Limb (tissue), 2 donors: ENCODE results near the gene TKT.
"Not testable (repeated sequence)": the region's sequence is repeated elsewhere in the genome, so short reads cannot be mapped to it uniquely, and the experiment has no call there.

Source experiments
- DNase-seq, 2 donors: peaks; one replicate each; pipeline ENCODE4 v3.0.0-alpha.2; 2016; ENCODE audit errors: extremely low spot score in 2 of 2

Gene TKT, protein sequence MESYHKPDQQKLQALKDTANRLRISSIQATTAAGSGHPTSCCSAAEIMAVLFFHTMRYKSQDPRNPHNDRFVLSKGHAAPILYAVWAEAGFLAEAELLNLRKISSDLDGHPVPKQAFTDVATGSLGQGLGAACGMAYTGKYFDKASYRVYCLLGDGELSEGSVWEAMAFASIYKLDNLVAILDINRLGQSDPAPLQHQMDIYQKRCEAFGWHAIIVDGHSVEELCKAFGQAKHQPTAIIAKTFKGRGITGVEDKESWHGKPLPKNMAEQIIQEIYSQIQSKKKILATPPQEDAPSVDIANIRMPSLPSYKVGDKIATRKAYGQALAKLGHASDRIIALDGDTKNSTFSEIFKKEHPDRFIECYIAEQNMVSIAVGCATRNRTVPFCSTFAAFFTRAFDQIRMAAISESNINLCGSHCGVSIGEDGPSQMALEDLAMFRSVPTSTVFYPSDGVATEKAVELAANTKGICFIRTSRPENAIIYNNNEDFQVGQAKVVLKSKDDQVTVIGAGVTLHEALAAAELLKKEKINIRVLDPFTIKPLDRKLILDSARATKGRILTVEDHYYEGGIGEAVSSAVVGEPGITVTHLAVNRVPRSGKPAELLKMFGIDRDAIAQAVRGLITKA

DNA sequence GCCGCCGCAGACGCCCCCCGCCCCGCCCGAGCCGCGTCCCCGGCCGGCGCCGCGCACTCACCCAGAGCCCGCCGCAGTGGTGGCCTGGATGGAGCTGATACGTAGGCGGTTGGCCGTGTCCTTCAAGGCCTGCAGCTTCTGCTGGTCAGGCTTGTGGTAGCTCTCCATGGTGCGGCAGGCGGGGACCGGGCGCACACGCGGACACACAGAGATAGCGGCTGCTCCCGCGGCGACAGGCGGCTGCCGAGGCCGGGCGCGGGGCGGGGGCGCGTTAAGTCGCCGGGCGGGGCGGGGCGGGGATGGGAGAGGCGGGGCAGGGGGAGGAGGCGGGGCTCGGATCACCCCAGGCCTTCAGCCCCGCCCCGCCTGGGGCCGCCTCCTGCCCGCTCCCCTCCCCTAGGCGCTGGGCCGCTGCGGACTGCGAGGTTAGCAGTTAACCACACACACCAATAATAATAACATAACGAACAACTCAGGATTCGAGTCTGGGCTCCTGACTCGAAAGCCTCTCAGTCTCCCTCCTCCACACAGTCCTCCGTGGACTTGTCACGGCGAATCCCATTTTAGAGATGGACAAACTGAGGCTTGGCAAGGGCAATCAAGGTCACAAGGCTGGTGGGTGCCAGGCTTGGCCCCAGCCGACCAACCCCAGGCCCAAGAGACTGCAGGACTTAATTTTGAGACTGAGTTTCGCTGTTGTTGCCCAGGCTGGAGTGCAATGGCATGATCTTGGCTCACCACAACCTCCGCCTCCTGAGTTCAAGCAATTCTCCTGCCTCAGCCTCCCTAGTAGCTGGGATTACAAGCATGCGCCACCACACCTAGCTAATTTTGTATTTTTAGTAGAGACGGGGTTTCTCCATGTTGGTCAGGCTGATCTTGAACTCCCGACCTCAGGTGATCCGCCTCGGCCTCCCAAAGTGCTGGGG is at the start of gene TKT:
TKT (minus strand) TSS at position 248 of the 929 bp plus-strand sequence; CDS start at position 168, 80 bp downstream.
- peak; percentile 78 to 91 for DNase-seq

DNA sequence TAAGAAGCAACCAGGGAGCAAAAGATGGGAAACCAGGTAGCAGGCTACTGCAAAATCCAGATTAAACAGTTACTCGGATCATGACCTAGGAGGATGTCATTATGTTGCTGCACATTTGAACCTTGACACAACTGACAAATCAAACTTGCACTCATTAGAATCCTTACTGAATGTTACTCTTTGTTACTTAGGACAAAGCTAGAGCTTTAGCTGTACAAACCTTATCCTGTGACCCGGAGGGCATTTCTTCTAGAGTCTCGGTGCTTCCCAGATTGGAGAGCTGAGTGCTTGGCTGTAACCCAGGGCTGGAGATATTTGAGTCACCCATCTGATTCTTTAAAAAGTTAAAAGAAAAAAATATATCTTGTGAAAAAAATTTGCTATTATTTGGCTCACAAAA is 48.1 kb upstream of the TKT start:
- DNase-seq = no peak

DNA sequence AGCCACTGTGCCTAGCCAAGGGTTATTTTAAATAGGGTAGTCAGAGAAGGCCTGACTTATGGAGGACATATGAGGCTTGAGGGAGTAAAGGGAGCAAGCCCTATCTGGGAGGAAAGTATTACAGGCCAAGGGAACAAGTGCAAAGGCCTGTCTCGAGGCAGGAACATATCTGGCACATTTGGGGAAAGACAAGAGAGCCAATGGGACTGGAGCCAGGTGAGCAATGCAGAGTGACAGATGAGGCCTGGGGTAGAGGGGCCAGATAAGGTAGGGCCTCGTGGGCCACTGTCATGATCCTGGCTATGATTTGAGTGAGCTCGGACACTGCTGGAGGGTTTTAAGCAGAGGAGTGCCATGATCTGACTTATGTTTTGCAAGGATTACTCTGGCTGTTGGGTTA is 47.7 kb upstream of the TKT start:
- no peak for DNase-seq

DNA sequence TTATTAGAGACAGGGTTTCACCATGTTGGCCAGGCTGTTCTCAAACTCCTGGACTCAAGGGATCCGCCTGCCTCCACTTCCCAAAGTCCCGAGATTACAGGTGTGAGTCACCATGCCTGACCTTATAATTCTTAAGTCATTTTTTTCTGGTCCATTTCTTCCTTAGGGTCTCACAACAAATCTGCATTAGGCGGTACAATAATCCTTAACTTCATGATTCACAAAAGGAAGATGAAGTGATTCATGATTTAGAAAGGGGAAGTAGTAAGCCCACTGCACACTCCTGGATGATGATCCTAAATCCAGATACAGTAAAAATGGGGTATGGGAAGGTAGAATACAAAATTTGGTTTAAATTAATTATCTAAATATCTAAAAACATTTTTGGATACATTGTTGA is 45.0 kb upstream of the TKT start:
- no peak for DNase-seq

DNA sequence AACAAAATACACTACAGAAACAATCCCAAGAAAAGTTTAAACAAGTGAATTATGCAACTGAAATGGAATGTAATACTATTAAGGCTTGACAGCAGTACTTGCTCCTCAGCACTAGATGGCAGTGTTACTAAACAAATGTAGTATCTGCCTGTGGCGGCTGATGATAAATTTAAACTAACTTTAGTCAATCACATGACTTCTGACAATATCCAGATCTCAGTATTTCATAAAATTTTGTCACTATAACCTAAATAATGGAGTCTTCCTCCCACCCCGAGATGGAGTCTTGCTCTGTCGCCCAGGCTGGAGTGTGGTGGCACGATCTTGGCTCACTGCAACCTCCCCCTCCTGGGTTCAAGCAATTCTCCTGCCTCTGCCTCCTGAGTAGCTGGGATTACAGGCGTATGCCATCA is 43.8 kb upstream of the TKT start:
- peak in 1 of 2 donors; percentile 71 for DNase-seq

DNA sequence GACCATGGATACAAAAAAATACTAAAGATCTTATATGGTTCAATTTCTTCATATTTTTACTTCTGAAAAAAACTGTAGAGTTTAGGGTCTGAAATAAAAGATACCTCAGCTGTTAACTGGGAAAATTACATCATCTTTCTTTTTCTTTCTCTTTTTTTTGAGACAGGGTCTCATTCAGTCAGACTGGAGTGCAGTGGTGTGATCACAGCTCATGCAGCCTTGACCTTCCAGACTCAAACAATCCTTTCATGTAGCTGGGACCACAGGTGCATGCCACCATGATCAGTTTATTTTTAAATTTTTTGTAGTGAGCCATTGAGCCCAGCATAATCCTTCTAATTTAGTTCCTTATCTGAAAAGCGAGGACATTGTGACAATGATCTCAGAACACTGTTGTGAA is 39.6 kb upstream of the TKT start:
- DNase-seq = no peak

DNA sequence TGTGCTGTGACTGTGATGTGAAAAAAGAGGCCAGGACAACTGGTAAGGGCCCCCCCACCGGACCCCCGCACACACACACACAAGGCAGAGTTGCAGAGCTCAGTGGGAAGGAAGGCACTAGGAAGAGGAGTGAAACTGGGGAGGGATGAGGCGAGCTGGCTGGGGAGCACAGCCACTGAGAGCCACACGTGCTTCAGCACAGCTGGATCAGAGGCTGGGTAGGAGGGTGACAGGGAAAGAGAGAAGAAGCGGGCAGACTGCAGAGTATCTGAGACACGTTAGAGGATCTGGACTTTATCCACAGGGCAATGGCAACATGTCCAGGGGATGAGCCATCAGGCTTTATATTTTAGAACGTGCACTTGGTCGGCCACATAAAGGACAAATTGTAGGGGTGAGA is 38.0 kb upstream of the TKT start:
- DNase-seq = no peak

DNA sequence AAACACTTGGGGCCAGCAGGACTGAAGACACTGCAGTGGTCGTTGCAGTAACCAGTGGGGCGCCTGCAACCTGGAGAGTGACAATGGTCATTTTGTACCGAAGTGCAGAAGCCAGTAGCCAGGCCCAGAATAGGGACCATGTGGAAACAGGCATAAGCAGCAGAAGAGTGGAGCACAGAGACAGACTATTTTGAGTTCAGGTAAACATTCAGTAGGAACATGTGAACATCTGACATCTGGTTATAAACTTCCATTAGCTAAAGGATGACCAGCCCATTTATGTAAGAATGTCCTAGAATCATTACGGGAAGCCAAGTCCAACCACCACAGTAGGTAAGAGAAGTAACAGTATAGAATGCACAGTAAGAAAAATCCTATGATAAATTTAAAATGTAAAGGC is 32.4 kb upstream of the TKT start:
- no peak for DNase-seq

DNA sequence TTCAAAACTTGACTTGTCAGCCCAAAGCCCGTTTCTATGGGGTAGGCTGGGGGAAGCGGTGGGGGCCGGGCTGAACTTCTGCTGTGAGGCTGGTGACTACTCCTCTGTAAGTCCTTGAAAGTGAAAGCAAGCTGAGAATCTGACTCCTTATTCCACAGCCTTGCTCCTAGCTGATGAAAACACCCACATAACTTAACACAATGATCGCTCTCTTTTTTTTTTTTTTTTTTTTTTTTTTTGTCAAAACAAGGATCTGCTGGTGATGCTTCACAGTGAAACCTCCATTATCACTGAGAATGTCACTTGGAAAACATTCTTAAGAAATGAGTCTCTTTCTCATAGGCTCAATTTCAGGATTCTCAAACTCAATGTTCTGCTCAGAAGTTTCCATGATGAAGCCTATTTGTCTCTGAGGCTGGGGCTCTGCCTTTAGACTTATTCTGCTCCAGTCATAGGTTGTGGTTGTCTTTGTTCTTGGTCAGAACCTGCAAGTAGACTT is 31.4 kb upstream of the TKT start:
- DNase-seq = no peak

DNA sequence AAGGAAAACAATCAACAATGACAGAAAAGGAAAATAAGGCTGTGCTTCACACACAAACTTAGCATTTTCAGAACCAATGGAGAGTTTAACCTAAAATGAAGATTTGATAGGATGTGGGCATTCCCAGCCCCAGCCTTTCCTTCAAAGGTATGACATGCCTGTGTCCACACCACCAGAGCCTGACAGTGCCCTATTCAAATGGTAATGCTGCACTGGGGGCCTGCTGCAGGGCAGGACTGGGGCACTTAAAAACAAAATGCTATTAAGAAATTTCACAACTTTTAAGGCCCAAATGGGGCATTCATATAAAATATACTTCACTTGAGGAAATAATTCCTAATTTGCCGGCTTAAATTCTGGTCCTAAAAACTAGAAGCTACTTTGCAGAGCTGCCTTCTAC is 30.9 kb upstream of the TKT start:
- no peak for DNase-seq

DNA sequence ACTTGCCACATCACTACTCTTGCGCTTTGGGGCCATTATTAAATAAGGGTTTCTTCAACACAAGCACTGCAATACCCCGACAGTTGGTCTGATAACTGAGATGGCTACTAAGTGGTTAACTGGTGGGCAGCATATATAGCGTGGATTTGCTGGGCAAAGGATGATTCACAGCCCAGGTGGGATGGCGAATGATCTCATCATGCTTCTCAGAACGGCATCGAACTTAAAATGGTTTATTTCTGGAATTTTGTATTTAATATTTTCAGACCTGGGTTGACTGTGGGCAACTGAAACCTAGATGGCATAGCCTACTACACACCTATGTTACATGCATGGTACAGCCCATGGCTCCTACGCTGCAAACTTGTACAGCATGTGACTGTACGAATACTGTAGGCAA is 26.8 kb upstream of the TKT start:
- DNase-seq = no peak

DNA sequence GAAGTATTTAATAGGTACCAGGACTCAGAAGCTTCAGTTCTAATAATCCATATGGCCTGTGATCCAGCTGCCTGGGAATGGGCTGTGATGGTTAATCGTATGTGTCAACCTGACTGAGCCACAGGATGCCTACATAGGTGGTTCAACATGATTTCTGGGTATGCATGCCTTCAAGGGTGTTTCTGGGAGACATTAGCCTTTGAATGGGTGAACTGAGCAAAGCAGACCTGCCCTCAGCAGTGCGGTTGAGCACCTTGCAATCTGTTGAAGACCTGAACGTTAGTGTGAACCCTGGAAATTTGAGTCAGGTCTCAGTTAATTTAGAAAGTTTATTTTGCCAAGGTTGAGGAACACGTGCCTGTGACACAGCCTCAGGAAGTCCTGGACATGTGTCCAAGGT is 22.8 kb upstream of the TKT start:
- no peak for DNase-seq

DNA sequence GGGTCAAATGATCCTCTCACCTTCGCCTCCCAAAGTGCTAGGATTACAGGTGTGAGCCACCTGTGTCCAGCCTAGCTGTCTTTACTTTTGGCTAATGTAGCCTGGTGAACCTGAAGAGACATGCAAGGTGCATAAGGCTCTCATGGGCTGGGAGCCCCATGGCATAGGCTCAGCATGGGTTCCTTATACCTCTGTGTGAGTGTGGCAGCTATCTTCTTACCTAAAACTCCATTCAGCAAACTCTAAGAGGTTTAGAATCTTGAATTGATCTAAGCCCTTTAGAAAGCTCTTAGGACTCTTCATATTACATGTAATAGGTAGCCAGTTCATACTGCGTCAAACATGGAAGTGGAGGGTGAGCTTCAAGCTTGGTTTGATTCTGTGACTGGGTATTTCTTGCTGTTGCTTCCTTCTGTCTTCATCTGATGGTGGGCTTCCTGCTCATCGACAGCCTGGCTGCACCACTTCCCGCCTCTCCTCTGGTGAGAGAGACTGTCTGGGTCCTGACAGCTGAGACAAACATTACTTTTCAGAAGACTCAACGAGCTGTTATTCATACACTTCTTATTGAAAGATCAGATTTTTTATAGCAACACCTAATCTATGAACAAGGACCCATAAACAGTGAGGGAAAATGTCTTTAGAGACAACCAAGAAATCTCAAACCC is 19.2 kb upstream of the TKT start:
- no peak for DNase-seq

DNA sequence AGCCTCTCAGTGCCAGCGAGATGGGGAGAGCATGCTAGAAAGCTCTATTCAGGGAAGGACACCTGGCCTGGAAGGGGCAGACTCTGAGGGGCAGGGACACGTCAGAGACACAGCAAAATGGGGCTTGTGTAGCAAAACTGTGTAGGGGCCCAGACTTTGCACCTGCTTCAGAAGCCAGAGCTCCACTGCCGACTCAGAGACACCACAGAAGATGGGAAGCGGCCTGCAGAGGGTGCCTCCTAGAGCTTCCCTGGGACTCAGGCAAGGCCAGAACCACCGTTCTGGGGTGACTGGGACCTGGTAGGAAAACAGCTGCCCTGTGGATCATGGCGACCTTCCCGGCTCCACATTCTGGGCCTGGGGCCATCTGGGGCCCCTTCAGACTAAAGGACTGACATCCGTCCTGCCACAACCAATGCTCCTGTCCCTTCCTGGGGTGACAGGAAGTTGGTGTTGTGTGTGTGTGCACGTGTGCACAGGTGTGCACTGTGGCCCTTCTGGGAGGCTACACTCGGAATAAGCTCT is 17.4 kb upstream of the TKT start:
- DNase-seq = no peak

DNA sequence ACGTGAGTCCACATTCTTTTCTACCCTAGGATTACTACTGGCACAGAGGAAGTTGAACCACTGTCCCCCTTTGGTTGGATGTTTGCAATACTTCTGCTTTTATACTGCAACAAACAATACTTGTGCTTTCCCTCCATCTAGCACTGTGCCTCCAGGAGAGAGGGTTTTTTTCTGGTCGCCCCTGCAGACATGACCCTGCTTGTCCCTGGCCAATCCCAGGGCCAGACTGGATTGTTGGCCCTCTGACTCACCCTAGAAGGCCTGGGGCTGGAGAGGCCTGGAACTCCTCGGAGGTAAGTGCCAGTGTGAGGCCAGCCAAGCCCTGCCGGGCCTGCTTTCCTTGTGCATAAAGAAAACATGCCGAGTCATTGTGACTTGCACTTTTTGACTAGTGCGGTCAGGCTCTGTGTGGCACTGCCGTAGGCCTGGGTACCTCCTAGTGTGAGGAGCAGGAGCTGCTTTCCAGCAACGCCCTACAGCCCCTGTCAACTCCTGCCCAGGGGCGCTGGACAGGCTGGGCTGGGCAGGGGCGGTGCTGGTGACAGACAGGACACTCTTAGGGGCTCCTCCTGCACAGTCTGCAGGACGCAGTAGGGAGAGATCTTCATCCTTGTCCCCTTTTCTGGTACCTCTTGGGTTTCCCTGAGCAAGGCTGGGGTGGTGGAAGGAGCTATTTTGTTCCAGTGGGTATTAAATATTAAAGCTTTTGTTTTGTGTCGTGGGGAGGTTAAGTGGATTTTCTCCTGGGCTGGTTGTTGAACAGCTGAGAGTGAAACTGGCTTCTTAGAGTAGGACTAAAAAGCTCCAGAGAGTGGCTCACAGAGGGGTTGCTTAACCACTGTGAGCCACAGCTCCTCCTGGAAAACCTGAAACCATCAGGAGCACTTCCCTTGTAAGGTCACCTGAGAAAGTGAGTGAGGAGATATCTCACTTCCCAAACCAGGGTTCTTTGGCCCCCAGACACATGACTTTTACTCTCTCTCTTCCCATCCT is 14.4 kb upstream of the TKT start:
- DNase-seq = peak in 1 of 2 donors; percentile 49

DNA sequence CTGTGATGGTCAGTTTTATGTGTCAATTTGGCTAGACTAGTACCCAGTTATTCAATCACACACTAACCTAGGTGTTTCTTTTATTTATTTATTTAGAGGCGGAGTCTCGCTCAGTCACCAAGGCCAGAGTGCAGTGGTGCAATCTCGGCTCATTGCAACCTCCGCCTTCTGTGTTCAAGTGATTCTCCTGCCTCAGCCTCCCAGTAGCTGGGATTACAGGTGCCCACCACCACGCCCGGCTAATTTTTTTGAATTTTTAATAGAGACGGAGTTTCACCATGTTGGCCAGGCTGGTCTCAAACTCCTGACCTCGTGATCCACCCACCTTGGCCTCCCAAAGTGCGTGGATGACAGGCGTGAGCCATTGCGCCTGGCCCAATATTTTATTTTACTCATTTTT is 13.4 kb upstream of the TKT start:
- DNase-seq = not testable (repeated sequence)

DNA sequence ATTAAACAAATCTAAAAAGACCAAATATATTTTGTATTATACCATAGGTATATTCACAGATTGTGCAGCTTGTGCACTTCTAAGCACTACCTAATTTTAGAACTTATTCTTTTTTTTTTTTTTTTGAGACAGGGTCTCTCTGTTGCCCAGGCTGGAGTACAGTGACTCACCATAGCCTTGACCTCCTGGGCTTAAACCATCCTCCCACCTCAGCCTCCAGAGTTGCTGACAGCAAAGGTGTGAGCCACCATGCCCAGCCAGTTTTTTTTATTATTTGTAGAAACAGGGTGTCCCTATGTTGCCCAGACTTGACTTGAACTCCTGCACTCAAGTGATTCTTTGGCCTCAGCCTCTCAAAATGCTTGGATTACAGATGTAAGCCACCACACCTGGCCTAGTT is 11.9 kb upstream of the TKT start:
- DNase-seq = no peak

DNA sequence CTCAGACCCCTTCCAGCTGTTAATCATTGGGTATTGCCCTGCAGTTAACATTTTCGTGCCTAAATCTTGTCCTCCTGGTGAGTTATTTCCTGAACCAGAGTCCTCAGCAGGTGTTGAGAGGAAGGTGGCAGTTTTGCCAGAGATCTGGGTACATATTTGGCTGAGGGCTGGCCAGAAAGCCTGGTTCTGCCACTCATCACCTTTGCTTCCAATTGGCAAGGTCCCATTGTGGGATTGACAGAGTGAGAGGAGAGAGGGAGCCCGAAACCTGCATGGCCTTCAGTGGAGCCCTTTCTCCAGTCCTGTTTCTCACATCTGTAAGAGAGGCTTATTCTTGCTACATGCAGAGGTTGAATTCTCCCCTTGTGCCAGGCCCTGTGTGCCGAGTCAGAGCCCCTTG is 8.9 kb upstream of the TKT start:
- no peak for DNase-seq

DNA sequence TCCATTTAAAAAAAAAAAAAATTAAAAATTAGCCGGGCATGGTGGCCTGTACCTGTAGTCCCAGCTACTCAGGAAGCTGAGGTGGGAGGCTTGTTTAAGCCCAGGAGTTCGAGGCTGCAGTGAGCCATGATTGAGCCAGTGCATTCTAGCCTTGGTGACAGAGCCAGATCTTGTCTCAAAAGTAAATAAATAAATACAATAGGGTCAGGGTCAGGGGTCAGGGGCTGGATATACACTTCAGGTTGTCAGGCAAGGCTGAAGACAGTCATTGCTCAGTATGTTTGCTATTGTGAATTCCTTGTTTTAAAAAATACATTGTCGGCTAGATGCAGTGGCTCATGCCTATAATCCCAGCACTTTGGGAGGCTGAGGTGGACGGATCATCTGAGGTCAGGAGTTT is 8.1 kb upstream of the TKT start:
- no peak for DNase-seq

DNA sequence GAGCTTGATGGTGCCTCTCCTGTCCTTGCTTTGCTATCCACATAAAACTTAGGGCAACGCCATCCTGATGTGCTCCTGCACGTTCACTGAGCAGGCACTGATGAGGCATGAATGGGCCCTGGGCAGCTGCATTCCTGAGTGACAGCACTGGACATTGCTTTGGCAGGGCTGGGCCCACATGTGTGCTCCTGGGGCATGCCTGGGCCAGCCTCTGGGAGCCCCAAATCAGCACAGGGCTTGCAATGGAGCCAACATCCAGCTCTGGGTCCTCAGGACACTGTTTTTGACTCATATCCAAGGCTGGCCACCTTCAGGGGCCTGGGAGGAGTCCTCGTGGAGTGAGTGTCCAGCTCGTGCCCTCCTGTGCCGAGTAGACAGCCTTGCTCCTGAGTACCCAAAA is 5.9 kb upstream of the TKT start:
- DNase-seq = no peak
